ENCODE data around the gene UBN2. TPM values are rescaled to one million over a fixed set of nuclear protein-coding genes. Genes with fewer than 3 reads are reported as not detected.

UBN2 gene
- total RNA-seq, 1 experiment from 2014 or later: 14.8 TPM

DNA sequence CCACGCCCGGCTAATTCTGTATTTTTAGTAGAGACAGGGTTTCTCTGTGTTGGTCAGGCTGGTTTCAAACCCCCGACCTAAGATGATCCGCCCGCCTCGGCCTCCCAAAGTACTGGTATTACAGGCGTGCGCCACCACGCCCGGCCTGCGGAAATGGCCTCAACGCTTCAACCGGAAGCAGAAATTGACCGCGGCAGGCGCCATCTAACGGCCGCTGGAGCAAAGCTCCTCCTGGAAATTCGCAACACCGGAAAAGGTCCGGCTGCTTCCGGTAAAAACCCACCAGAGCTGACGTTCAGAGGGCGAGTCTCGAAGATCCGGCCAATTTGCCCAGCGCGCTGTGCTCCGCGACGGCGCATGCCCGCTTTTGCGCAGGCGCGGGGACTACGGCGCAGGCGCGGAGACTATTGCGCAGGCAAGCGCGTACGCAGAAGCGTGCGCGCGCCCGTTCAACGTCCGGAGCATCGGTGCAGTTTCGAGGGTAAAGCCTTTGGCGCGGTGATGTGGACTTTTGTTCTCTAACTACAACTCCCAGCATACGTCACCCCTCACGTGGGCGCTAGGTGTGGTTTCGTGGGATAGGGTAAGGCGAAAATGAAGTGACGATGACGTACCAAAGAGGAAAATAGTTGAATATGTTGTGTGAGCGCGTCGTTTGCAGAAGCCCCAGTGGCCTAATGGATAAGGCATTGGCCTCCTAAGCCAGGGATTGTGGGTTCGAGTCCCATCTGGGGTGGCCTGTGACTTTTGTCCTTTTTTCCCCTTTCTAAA lies 109.2 kb downstream of the UBN2 start:
- ATAC-seq (peak; percentile 74), DNase-seq (ENCODE audit: low read depth, low spot score) (peak; percentile 98)
- Histone ChIP-seq H3K27ac (ENCODE audit: low read depth, low read length) (peak overlapping the region; percentile 95), H3K79me2 (ENCODE audit: insufficient read depth, low read length) (peaks cover 24% of the 10 kb centered on the region), H3K4me1 (ENCODE audit: control insufficient read depth in 1 of 2, insufficient read depth in 2 of 2, low read length in 2 of 2) (peaks cover 3 to 26% of the 10 kb centered on the region in 2 experiments; a peak in 3 of 4 replicates), H3K9me2 (ENCODE audit: insufficient read depth) (no peaks in the 10 kb centered on the region), H3K27me3 (ENCODE audit: insufficient read depth, low read length) (no peaks in the 10 kb centered on the region), H3K9me3 (ENCODE audit: control insufficient read depth in 1 of 2, insufficient read depth in 1 of 2, low read depth in 1 of 2, low read length in 2 of 2) (peaks cover 0 to 5% of the 10 kb centered on the region in 2 experiments; a peak in 1 of 4 replicates), H3K4me2 (ENCODE audit: low read length) (peak overlapping the region; percentile 94), H4K20me1 (ENCODE audit: insufficient read depth) (no peaks in the 10 kb centered on the region), H2AFZ (ENCODE audit: low read depth, low read length, poor library complexity, severe bottlenecking) (no peak overlapping the region), H3K9ac (ENCODE audit: low read length) (peak overlapping the region; percentile 94), H3K4me3 (replicated peaks in 1 of 2; ENCODE audit: low read depth in 1 of 2, low read length in 2 of 2) (peak overlapping the region; percentile 78 to 90), H3K36me3 (ENCODE audit: control insufficient read depth in 1 of 2, insufficient read depth in 2 of 2, low read length in 2 of 2) (no peaks in the 10 kb centered on the region)
- CTCF ChIA-PET: interaction anchor here (0.7 to 1.6 kb wide), 4 partner anchors 12 to 207 kb away, joined by 4 to 5 read pairs (median 4); partner anchors contain the start of gene LUC7L2
- no TSS peak for BruUV-seq (replicated peaks)
- RAD21 ChIA-PET (ENCODE audit: low non-redundant PET in 1 of 2, low total read pairs in 2 of 2, uncharacterized antibody in 2 of 2, unreplicated experiment in 2 of 2): no interaction called here
- POLR2A ChIA-PET: interaction anchor here (0.6 to 1.0 kb wide), 4 partner anchors 15 to 624 kb away, joined by 3 to 4 read pairs (median 4); partner anchors contain the start of gene LUC7L2
- intact Hi-C loops (cut with micrococcal nuclease): loop anchor here (10.0 kb wide), 1 partner anchor 235 kb away; the partner anchor contains the start of gene ZC3HAV1
- TF ChIP-seq EZH2phosphoT487 (IDR thresholded peaks at IDR 0.05; ENCODE audit: borderline replicate concordance) (no peak), SP1 (IDR thresholded peaks at IDR 0.05; ENCODE audit: low read depth) (no peak), EZH2 (IDR thresholded peaks at IDR 0.05) (no peak), YY1 (IDR thresholded peaks at IDR 0.05; ENCODE audit: extremely low read depth, insufficient replicate concordance, low read depth, low read length) (peak; percentile 68), POLR2AphosphoS5 (IDR thresholded peaks at IDR 0.05; ENCODE audit: low read depth, low read length) (peak; percentile 72), JUND (IDR thresholded peaks at IDR 0.05) (no peak), ELF1 (IDR thresholded peaks at IDR 0.05; ENCODE audit: borderline replicate concordance, low read depth) (no peak), EGR1 (IDR thresholded peaks at IDR 0.05; ENCODE audit: low read depth) (no peak), SIN3A (IDR thresholded peaks at IDR 0.05; ENCODE audit: low read depth) (no peak), TCF7L2 (IDR thresholded peaks at IDR 0.05; ENCODE audit: borderline replicate concordance, extremely low read depth, insufficient read depth, insufficient read length) (no peak), FOSL1 (IDR thresholded peaks at IDR 0.05; ENCODE audit: low read depth) (no peak), ZFX (IDR thresholded peaks at IDR 0.05) (peak; percentile 56; the same call in 1 of the 2 replicates), ZNF274 (IDR thresholded peaks at IDR 0.05; ENCODE audit: low read depth, low read length) (no peak), POLR2A (IDR thresholded peaks at IDR 0.05; ENCODE audit: borderline replicate concordance, extremely low read depth, insufficient read depth, insufficient read length) (no peak), CEBPB (IDR thresholded peaks at IDR 0.05; ENCODE audit: low read depth) (no peak), RAD21 (IDR thresholded peaks at IDR 0.05; ENCODE audit: low read depth) (no peak), SRF (IDR thresholded peaks at IDR 0.05; ENCODE audit: low read depth) (no peak)
- TF ChIP-seq, protein P1, sequence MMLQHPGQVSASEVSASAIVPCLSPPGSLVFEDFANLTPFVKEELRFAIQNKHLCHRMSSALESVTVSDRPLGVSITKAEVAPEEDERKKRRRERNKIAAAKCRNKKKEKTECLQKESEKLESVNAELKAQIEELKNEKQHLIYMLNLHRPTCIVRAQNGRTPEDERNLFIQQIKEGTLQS (IDR thresholded peaks at IDR 0.05): no peak
- TF ChIP-seq, protein P2, sequence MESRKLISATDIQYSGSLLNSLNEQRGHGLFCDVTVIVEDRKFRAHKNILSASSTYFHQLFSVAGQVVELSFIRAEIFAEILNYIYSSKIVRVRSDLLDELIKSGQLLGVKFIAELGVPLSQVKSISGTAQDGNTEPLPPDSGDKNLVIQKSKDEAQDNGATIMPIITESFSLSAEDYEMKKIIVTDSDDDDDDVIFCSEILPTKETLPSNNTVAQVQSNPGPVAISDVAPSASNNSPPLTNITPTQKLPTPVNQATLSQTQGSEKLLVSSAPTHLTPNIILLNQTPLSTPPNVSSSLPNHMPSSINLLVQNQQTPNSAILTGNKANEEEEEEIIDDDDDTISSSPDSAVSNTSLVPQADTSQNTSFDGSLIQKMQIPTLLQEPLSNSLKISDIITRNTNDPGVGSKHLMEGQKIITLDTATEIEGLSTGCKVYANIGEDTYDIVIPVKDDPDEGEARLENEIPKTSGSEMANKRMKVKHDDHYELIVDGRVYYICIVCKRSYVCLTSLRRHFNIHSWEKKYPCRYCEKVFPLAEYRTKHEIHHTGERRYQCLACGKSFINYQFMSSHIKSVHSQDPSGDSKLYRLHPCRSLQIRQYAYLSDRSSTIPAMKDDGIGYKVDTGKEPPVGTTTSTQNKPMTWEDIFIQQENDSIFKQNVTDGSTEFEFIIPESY (IDR thresholded peaks at IDR 0.05; ENCODE audit: extremely low read depth, insufficient replicate concordance, low read length): peak; percentile 81
- TF ChIP-seq, protein P3, sequence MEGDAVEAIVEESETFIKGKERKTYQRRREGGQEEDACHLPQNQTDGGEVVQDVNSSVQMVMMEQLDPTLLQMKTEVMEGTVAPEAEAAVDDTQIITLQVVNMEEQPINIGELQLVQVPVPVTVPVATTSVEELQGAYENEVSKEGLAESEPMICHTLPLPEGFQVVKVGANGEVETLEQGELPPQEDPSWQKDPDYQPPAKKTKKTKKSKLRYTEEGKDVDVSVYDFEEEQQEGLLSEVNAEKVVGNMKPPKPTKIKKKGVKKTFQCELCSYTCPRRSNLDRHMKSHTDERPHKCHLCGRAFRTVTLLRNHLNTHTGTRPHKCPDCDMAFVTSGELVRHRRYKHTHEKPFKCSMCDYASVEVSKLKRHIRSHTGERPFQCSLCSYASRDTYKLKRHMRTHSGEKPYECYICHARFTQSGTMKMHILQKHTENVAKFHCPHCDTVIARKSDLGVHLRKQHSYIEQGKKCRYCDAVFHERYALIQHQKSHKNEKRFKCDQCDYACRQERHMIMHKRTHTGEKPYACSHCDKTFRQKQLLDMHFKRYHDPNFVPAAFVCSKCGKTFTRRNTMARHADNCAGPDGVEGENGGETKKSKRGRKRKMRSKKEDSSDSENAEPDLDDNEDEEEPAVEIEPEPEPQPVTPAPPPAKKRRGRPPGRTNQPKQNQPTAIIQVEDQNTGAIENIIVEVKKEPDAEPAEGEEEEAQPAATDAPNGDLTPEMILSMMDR (IDR thresholded peaks at IDR 0.05 in 2 of 3, conservative IDR thresholded peaks at IDR 0.05 in 1 of 3; ENCODE audit: borderline replicate concordance in 1 of 3, insufficient read depth in 1 of 3, low read depth in 2 of 3, low read length in 2 of 3): peak in 2 of 3 experiments; percentile 68 to 72; a peak in 4 of 6 replicates
